ENCODE results near the gene SPATA3. TPM values are rescaled to one million over a fixed set of nuclear protein-coding genes. Genes with fewer than 3 reads are reported as not detected.

SPATA3 gene
- total RNA-seq, 4 donors from 2014 or later, result not detected

DNA sequence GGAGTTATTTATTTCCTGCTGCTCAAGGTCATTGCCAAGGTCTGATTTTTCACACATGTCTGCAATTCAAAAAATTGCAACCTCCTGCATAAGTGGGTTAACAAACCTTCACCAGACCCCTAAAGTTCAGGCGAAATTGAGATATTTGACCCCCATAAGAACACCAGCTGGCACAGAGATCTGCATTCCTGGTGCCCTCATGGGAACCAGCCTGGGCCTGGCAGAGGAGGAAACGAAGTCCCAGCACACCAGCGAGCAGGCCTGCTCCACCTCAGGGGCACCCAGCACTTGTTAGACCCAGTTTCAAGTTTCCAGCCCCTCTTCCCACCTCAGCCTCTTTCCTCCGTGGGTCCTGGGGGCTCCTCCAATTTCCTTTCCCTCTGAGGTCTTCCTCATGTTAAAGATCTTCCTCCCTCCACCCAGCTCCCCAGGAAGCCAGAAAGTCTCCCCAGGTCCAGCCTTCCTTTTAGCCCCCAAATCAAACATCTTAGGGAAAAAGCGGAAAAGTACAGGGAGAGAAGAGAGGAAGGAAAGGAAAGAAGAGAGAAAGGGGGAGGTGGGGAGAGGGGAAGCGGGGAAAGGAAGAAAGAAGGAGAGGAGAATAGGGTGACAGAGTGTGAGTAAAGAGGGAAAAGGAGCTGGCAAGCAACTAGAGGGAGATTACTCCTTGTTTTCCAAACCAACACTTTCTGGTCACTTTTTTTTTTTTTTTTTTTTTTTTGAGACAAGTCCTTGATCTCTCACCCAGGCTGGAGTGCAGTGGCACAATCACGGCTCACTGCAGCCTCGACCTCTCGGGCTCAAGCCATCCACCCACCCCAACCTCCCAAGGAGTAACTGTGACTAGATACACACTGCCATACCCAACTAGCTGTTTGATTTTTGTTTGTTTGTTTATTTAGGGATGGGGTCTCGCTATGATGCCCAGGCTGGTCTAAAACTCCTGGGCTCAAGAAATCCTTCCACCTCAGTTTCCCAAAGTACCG lies 37.5 kb downstream of the SPATA3 start:
- TF ChIP-seq POLR2AphosphoS5 (IDR thresholded peaks at IDR 0.05), result no peak
- intact Hi-C loops (cut with DNase I; ENCODE audit: low total_unique reads), result no loop called here
- 41 to 61% methylated on average over 4 to 11 of the region's 11 CpGs for WGBS, 2 donors (ENCODE audit: low coverage in 1 of 2)
- H3K4me3 ChIP-seq, result no peak overlapping the region
- no peak for DNase-seq
- no peaks in the 10 kb centered on the region for H3K9me3 ChIP-seq
- in situ Hi-C loops (cut with MboI; ENCODE audit: low pct_ligation_motif_present in 1 of 4, low pct_unique_long_range_greater_than_20kb in 1 of 4, low sequenced_read_pairs in 3 of 4), result no loop called here
- H3K27ac ChIP-seq, result peak overlapping the region in 3 of 4 donors; percentile 34 to 59 (median 39)
- no peaks in the 10 kb centered on the region for H3K36me3 ChIP-seq
- peaks cover 30% of the 10 kb centered on the region for H3K27me3 ChIP-seq
- peaks cover 0 to 33% (median 14%) of the 10 kb centered on the region in 4 donors for H3K4me1 ChIP-seq

GRCh38 chr2:231034291-231034882 lies 38.5 kb downstream of the SPATA3 start:
- in situ Hi-C loops (cut with MboI; ENCODE audit: low pct_ligation_motif_present in 1 of 4, low pct_unique_long_range_greater_than_20kb in 1 of 4, low sequenced_read_pairs in 3 of 4) (no loop called here), intact Hi-C loops (cut with DNase I; ENCODE audit: low total_unique reads) (no loop called here)
- H3K27ac ChIP-seq, result peak overlapping the region in 3 of 4 donors; percentile 17 to 59 (median 28)
- DNase-seq, result no peak
- H3K4me1 ChIP-seq, result peaks cover 0 to 41% (median 16%) of the 10 kb centered on the region in 4 donors
- peaks cover 39% of the 10 kb centered on the region for H3K27me3 ChIP-seq
- no peak overlapping the region for H3K4me3 ChIP-seq
- 14 to 29% methylated on average over 4 of the region's 4 CpGs for WGBS, 2 donors (ENCODE audit: low coverage in 1 of 2)
- no peaks in the 10 kb centered on the region for H3K36me3 ChIP-seq
- TF ChIP-seq POLR2A (IDR thresholded peaks at IDR 0.05) (no peak), EP300 (IDR thresholded peaks at IDR 0.05; ENCODE audit: low read depth) (no peak)
- no peaks in the 10 kb centered on the region for H3K9me3 ChIP-seq

DNA sequence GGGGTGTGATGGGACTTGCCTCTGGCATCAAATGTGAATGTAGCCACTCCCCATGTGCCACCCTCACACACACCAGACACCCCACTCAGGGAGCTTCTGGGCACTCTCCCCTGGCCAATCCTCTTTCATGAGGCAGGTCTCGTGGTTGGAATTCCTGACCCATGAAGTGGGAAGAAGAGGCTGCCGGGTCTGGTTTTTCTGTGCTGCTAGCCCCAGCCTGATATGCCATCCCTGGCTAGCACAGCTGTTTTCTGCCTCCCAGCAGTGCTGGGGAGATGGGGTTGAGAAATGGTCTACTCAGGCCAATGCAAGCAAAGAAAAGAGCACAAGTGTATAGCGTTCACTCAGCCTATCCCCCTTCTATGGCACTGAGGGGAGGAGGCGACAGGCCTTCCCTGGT lies 40.2 kb downstream of the SPATA3 start:
- TF ChIP-seq CTCF (IDR thresholded peaks at IDR 0.05), result no peak
- no peak for TF ChIP-seq EP300 (IDR thresholded peaks at IDR 0.05; ENCODE audit: low read depth)
- no peak for TF ChIP-seq POLR2A (IDR thresholded peaks at IDR 0.05)
- no peak for TF ChIP-seq POLR2AphosphoS5 (IDR thresholded peaks at IDR 0.05)
- no peaks in the 10 kb centered on the region for H3K9me3 ChIP-seq
- no peaks in the 10 kb centered on the region for H3K36me3 ChIP-seq
- DNase-seq, result no peak
- peaks cover 0 to 49% (median 16%) of the 10 kb centered on the region in 4 donors for H3K4me1 ChIP-seq
- in situ Hi-C loops (cut with MboI; ENCODE audit: low pct_ligation_motif_present in 1 of 4, low pct_unique_long_range_greater_than_20kb in 1 of 4, low sequenced_read_pairs in 3 of 4), result no loop called here
- H3K4me3 ChIP-seq, result no peak overlapping the region
- no peak overlapping the region for H3K27ac ChIP-seq
- H3K27me3 ChIP-seq, result peaks cover 49% of the 10 kb centered on the region
- intact Hi-C loops (cut with DNase I; ENCODE audit: low total_unique reads), result no loop called here
- WGBS, 2 donors (ENCODE audit: low coverage in 1 of 2), result 73 to 93% methylated on average over 2 to 4 of the region's 4 CpGs

DNA sequence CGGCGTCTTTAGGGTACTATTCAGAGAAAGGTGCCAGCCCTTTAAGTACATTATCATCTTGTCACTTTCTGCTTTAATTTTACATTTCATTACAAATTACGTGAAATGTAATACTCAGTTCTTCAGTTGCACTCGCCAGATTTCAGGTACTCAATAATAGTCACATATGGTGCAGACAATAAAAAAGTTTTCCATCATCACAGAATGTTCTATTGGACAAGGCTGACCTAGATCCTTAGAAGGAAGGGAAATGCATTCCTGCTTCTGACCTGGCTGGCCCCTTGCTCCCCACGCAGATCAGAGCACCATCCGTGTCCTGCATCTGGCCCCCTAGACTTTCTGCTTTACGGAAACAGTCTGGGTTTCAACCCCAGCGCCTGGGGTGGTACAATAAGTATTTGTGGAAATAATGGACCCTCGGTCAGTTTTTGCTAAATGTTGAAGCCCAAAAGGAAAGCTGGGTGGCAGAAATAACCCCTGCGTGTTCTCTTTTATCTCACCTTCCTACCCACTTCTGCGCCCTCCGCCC lies 40.7 kb downstream of the SPATA3 start:
- Histone ChIP-seq H3K36me3 (no peaks in the 10 kb centered on the region), H3K9me3 (no peaks in the 10 kb centered on the region), H3K27me3 (peaks cover 49% of the 10 kb centered on the region), H3K4me1 (peaks cover 0 to 49% (median 16%) of the 10 kb centered on the region in 4 donors), H3K27ac (peak overlapping the region in 1 of 4 donors; percentile 37), H3K4me3 (peak overlapping the region in 1 of 4 donors; percentile 47)
- no peak for DNase-seq
- WGBS, 2 donors (ENCODE audit: low coverage in 1 of 2), result 63 to 71% methylated on average over 8 to 12 of the region's 12 CpGs
- no peak for TF ChIP-seq EP300 (IDR thresholded peaks at IDR 0.05; ENCODE audit: low read depth)
- TF ChIP-seq POLR2AphosphoS5 (IDR thresholded peaks at IDR 0.05), result no peak
- TF ChIP-seq POLR2A (IDR thresholded peaks at IDR 0.05), result no peak
- in situ Hi-C loops (cut with MboI; ENCODE audit: low pct_ligation_motif_present in 1 of 4, low pct_unique_long_range_greater_than_20kb in 1 of 4, low sequenced_read_pairs in 3 of 4), result no loop called here
- intact Hi-C loops (cut with DNase I; ENCODE audit: low total_unique reads), result no loop called here

GRCh38 chr2:231037202-231037730 lies 41.3 kb downstream of the SPATA3 start, which contains the start of gene C2orf72:
Gene C2orf72, plus strand, starts transcription at chr2:231037523. Its CDS starts 43 bp downstream, at chr2:231037566.
- intact Hi-C loops (cut with DNase I; ENCODE audit: low total_unique reads) (no loop called here), in situ Hi-C loops (cut with MboI; ENCODE audit: low pct_ligation_motif_present in 1 of 4, low pct_unique_long_range_greater_than_20kb in 1 of 4, low sequenced_read_pairs in 3 of 4) (no loop called here)
- TF ChIP-seq EP300 (IDR thresholded peaks at IDR 0.05; ENCODE audit: low read depth), result no peak
- no peak for TF ChIP-seq POLR2A (IDR thresholded peaks at IDR 0.05)
- no peak for TF ChIP-seq CTCF (IDR thresholded peaks at IDR 0.05)
- TF ChIP-seq POLR2AphosphoS5 (IDR thresholded peaks at IDR 0.05), result no peak
- Histone ChIP-seq H3K27ac (peak within 1 kb of the TSS in 3 of 4 donors; percentile 60 to 67 (median 62)), H3K9me3 (no peaks in the 10 kb centered on the region), H3K27me3 (peaks cover 49% of the 10 kb centered on the region), H3K4me3 (peak within 1 kb of the TSS; percentile 18 to 64 (median 54)), H3K4me1 (peaks cover 0 to 49% (median 16%) of the 10 kb centered on the region in 4 donors), H3K36me3 (no peaks in the 10 kb centered on the region)
- 3% methylated on average over 11 of the region's 61 CpGs; no CpG with 5 or more reads in 1 of the 2 donors for WGBS, 2 donors (ENCODE audit: low coverage in 1 of 2)
- no peak for DNase-seq
